Stimulated activated CD8-positive, alpha-beta memory T cell treated with anti-CD3 and anti-CD28 coated beads, Interleukin-2, amount 100 ng/mL, for 48 hours (primary cell): ENCODE data around the gene CAST.

ENCODE experiments used
- DNase-seq, 2 donors: peaks; one replicate each; pipeline ENCODE4 v3.0.0-alpha.2; 2020; ENCODE audit warnings: low read depth in 2 of 2

CAST gene

DNA sequence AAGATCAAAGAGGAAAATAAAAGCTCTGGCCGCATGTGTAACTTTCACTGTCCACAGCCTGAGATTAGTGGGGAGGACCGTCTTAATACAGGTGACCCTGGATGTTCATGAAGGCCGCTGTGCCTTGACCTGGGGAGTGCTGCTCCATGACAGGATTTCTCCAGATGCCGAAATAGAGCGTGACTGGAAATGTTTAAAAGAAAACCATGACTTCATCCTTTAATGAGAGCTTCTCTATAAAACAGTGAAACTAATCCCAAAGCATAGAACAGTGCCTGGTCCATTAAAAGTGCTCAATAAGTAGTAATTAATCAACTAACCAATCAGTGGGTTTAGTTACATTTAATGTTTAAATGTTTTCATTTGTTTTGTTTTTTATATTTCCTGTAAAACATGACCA, 82.8 kb downstream of the CAST start:
- DNase-seq = no peak

GRCh38 chr5:96745844-96746531, 83.8 kb downstream of the CAST start:
- DNase-seq = no peak

GRCh38 chr5:96747720-96748119, 85.5 kb downstream of the CAST start:
- no peak for DNase-seq

DNA sequence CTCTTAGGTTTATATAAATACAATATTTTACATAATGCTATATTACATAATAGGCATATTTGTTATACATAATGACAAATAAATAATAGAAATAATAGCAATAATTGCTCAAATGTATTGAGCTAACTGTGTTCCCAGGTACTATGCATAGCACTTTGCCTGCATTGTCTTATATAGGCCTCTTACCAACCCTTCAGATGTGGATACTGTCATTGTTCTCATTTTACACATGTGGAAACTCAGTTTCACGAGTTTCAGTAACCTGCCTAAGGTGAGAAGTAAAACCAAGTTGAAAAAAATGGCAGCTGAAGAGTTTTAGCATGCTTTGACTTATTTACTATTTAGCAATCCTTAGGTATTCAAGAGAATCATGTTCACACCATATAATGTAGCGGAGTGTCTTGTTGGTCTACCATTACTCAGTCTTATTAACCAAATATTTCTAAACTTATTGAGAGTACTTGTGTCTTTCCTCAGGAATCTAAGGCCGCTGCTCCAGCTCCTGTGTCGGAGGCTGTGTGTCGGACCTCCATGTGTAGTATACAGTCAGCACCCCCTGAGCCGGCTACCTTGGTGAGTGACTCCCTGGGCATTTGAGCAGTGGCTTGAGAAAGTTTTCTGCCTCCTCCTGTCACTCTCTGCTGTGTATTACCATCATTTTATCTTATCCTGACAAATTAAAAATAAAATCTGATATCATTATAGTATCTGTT, 88.1 kb downstream of the CAST start:
- no peak for DNase-seq

DNA sequence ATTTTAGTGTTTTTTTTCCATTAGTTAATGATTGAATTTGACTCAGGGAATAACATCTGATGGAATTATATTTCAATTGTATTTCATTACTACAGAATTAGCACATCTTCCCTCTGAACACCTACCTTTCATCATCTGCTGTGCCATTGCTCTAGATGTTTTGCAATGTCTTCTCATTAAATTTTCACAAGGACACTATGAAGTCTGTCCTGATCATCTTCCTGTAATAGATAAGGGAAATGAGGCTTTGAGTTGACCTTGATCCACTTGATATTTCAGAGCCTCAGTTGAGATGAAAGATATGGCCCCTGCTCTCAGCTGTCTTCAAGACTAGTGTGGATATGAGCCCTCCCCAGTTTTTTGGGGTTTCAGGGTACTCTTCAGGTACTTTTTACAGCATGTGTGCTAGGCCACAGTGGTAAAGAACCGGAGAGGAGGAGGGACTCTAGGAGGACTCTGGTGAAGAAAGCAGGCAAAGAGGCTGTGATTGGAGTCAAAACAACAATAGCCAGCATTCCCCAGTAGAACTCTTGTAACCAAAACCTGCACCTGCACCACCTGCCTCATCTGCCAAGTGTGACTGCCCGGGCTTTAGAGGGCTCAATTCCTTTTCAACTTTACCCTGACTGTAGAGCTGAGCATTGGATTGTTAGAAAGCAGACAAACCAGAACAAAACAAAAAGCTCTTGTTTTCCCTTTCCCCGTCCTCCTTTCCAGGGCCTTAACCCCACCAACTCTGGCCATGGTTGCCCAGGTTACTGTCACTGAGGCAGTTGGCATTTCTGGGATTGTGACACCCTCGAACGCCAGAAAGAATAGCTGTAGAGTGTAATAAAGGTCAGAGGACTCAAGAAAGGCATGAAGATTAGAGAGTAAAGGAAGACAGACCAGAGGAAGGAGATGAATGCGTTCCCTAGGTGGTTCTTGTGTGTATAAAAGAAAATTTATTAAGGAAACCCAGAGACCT, 89.3 kb downstream of the CAST start:
- DNase-seq = no peak

DNA sequence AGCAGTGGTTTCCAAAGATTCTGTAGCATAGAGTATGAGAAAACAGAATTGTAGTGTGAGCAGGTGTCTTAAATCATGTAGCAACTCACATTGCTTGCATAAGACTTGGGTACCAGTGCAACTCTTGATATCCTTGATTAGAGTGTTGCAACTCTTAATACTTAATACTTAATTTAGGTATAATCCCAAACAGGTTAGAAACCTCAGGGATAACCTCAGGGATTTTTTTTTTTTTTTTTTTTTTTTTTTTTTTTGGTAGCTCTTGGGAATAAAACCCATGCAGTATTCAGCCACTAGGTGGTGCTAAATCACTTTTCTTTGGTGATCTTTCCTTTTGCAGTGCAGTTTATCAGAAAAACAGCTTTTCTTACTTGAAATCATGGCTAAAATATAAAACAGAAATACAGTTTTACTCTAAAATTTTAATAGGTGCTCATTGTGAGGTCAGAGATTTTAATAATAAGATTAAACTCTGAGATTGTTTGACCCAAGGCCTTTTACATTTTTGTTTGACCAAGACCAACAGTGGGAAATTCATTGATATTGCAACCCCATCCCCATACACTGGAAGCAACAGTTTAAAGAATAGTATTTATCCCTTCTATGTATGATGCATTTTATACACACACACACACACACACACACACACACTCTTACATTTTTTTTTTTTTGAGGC, 90.3 kb downstream of the CAST start:
- no peak for DNase-seq

DNA sequence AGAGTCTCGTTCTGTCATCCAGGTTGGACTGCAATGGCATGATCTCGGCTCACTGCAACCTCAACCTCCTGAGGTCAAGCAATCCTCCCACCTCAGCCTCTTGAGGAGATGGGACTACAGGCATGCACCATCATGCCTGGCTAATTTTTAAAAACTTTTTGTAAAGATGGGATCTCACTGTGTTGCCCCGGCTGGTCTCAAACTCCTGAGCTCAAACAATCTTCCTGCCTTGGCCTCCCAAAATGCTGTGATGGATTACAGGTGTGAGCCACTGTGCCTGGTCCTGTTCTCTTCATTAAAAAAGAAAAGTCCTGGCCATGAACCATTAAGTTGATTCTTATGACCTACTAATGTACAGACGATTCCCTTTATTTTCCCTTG, 90.8 kb downstream of the CAST start:
- DNase-seq = no peak

- no peak for DNase-seq
Observed at GRCh38 chr5:96753848-96754247, 91.7 kb downstream of the CAST start.

- DNase-seq = no peak
Observed at GRCh38 chr5:96755851-96756250, 93.7 kb downstream of the CAST start.

DNA sequence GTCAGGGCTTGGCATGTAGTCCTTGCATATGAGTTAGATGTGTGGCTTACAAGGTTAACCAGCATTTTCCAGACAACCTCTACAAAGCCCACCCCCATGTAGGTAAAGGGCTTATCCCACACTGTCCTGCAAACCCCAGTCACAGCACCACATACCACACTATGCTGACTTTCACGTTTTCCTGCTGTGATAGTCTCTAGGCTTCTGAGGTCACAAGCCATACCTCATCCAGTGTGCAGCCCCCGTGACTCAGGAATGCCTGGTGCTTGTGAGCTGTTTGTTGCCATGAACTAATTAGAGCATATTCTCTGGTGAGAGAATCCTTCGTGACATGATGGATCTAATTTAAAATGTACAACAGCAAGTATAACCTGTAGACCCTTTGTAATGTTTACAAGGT, 94.8 kb downstream of the CAST start:
- no peak for DNase-seq

DNA sequence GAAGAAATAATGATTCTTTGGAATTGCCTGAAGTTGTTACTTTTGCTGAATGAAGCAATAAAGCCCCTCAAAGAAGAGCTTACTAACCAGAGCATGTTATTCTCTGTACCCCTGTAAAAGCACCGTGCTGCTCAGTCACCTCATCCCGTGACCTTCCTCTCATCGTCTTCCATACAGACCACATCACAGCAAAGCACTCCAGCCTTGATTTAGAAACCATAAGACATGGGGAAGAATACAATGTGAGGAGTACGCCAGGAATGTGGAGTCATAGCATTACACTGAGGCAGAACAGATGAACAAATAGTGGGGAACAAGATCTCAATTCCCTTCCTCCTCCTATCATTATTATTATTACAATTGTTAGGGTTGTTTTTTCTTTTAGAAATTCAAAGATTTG, 96.4 kb downstream of the CAST start:
- DNase-seq = no peak

DNA sequence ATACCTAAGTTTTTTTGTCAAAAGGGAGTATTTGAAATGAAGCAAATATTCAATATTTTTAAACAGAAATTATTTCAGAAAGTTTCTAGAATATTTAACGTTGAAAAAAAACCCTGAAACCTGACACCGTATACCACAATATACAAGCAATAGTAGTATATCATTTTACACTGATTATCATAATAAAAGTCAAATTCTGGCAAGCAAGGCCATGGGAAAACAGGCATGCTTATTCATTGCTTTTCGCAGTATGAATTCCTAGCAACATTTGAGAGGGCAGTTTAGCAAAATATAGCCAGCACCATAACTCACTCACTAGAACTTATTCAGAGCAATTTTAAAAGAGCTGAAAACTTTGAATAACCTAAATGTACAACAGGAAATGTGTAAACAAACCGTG, 99.4 kb downstream of the CAST start:
- no peak for DNase-seq

DNA sequence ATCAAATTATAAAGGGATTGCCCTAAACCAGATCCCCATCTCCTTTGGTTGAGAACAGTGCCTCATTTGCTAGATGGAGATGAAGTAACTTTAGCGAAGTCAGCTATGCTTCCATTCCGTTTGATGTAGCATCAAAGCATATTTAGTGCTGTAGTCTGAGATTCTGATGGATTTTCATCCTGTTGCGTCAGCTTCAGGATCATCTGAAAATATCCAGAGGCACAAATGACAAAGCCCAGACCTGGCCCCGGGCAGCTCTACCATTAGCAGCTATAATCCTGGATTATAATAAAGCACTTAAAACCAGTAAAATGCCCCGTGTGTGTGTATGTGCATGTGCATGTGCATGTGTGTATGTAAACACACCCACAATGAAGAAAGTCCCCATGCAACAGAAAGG, 100.8 kb downstream of the CAST start:
- no peak for DNase-seq

- no peak for DNase-seq
Observed at GRCh38 chr5:96765043-96765442, 102.9 kb downstream of the CAST start.

- no peak for DNase-seq
Observed at GRCh38 chr5:96768708-96769251, 106.6 kb downstream of the CAST start.

DNA sequence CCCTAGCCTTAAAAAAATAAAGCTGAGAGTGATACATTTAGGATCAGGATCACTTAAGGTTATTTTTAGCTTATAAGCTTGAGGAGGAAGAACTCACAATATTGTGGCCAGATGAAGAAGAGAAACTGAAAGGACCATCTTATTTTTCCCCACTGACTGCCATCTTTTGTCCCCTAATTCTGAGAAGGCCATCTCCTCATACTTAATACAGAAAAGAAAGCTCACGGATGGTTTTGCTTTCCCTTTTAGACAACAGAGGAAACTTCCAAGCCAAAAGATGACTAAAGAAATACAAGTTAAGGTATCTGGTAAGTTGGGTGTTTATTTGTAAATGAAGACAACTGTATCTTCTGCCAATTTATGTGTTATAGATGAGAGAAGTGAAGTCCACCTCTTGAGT, 109.2 kb downstream of the CAST start:
- DNase-seq = no peak

GRCh38 chr5:96772111-96772510, 109.9 kb downstream of the CAST start:
- no peak for DNase-seq

DNA sequence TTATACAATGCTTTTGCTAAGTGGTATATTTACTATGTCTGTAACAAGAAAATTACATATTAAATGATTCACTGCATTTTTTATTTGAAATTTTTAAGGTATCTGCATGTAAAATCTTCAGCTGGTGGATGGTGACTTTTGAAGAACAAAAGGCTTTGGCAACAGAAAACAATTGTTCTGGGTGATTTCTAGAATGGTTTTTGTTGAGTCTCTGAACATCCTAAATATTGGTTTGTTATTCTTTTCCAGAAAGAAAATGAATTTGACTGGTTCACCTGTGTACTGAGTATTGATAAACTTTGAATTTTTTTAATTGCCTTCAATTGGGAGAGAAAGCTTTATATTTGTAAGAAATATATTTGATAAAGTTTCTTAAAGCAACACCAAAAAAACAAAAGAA, 110.4 kb downstream of the CAST start:
- DNase-seq = no peak

DNA sequence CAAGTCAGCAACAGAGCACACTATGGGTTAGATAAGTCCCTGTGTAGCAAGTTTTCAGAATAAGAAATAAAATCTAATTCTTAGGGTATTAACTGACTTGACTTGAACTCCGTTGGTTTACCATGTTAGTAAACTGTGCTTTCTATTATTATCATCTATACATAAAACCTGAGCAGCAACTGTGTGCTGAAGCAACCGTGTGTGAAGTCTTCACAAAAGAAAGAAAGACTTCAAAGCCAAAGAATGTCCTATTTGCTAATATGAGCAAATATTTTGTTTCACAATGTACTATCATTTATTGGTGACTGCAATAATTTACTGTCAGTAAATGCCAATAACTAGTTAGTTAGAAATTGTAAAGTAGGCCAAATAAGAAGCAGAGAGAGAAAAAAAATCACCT, 112.9 kb downstream of the CAST start:
- no peak for DNase-seq

- no peak for DNase-seq
Observed at GRCh38 chr5:96775689-96776088, 113.5 kb downstream of the CAST start.

DNA sequence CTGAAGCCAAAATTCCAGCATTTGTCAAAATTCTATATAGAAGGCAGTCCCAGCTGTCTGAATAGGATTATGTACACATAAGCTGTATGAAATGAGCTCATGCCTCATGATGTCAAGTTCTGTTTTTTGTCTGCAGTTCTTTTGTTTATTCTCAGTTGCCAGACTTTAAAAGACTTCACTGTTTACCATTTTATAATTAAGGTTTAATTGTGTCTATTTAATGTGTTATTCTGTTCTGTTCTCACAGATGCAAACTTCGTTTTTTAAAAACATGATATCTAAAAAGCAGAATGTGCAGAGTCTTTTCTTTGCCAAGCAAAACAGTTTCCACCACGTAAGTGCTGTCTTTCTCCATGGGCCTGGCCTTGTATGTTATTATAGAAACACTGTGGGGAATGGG, 114.4 kb downstream of the CAST start:
- DNase-seq = no peak

GRCh38 chr5:96778409-96778808, 116.2 kb downstream of the CAST start:
- DNase-seq = no peak
